ENCODE results near the gene ZCCHC7. TPM values are rescaled to one million over a fixed set of nuclear protein-coding genes. Genes with fewer than 3 reads are reported as not detected.

The ZCCHC7 gene
- total RNA-seq, 2 experiments from 2014 or later: 25.6 to 29.1 TPM

DNA sequence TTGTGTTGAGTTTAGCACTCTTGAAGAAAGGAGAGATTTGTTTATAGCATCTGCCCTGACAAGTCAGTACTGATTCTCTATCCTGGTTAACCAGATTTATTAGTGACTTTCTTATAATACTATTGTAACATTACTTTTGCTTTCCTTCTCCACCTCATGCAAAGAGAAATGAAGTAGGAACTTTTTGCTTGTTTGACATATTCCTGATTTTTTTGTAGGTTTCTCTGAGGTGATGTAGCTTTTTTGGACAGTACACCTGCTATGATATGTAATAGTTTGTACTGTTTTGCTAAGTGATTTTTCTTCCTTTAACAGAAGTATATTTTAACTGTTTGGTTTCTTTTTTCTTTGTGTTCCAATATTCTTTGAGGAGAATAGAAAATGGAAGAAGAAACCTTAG, 117.7 kb downstream of the ZCCHC7 start:
- ChIA-PET CTCF (no interaction called here), POLR2A (no interaction called here)

DNA sequence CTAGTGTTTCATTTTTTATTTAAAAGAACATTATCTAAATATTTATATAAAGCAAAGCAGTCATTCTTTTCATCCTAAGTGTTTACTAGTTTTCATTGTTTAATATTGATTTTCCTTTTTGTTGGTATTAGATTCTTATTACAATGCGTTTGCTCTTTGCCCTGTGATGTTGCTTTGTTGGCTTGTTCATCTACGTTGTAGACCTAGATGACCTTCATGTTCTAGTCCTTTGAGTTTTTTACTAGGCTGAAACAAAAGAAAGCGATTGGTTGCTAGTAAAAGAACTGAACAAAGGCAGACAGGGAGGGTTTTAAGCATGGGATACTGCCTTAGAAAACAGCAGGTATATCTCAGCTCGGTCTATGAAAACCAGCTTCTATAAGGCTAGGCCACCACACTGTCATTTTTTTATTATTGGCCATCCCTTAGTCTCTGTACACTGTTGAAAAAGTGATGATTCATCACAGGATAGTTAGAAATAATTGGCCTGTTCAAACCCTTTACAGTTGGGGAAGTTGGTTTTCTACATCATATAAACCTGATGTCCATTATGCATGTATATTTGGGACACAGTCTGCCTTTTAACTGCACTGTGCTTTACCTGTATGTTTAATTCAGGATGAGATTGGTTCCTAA, 119.0 kb downstream of the ZCCHC7 start:
- ChIA-PET CTCF (no interaction called here), POLR2A (no interaction called here)

DNA sequence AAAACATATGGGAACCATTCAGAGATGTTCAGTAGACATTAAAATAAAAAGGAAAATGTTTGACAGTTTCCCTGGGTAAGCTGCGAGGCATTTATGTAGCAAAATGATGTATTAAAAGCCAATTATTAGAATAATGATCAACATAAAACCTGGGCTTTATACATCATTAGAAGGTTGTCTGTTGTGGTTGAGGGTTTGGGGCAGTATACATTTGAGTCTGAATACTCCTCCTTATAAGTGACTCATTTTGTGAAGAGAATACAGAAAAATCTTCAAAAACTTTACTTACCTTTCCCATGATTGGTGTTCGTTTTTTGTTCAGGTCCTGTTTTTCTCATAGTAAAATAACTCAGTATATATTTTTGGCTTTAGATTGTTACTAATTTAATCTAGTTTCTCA, 119.5 kb downstream of the ZCCHC7 start:
- CTCF ChIA-PET: no interaction called here
- POLR2A ChIA-PET: no interaction called here

DNA sequence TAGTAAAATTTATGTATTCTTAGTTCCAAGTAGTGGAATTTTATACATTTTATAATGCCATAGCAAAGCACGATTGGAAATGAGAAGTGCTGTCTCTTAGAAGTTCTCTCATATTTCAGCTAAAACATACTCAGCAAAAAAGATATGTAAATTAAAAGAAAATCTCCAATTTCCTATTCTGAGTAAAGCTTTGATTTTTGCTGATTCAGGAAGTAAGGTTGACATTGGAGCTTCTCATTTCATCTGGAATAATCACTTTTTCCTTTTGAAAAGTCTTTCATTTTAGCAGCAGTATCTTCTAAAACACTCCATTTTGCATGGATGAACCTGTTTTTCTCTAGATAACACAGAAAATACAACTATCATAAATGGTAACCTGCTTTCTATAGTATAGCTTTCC, 121.0 kb downstream of the ZCCHC7 start:
- POLR2A ChIA-PET: no interaction called here
- CTCF ChIA-PET: no interaction called here

DNA sequence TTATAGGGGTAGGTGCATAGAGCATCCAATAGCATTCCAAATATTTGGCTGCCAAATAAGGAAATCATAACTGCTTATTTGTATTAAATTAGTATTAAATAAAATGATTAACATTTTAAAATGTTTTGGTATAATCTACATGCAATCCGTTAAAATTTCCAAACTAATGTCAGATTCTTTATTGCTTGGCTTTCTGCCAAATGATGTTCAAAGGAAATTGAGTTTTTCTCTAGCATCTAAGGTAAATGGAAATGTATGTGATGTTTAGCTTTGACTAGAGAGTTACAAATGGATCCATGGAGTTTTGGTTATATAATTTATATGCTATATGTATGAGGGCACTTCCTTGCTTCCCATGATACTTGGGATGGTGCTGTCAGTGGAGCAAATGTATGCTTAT, 121.7 kb downstream of the ZCCHC7 start:
- ChIA-PET CTCF (no interaction called here), POLR2A (no interaction called here)

DNA sequence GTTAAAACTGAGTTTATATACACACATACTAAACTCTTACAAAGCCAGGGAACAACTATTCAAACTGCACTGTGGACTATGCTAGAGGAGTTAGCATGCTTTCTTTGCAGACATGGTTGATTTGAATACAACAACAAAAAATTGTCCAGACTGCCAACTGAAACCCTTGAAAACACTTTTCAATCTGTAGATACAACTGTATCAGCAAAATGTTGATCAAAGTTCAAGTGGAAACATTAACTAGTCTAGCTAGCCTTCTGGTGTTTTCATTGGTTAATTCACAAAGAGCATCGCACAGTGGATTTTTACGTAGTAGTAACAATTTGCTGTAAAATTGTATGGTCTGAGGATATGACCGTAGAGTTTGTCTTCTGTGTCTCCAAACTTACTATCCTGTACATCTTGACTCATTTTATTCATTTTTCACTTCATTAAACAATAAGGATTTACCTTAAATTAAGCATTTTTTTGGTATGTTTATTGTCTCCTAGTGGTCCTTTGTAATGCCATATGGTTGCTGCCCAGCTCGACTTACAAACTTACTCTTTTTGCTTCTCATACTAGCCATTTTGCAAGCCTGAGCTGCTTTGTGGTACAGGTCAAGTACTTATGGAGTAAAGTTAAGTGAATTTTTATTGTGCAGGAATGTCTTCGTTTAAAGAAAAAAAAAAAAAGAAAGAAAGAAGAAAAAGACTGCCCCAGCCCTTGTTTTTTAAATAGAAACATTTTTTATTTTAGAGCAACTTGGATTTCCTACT, 123.4 kb downstream of the ZCCHC7 start:
- ChIA-PET POLR2A (no interaction called here), CTCF (interaction anchor here (0.7 kb wide), 1 partner anchor 36 kb away, joined by 3 read pairs; no protein-coding TSS in a partner anchor)

DNA sequence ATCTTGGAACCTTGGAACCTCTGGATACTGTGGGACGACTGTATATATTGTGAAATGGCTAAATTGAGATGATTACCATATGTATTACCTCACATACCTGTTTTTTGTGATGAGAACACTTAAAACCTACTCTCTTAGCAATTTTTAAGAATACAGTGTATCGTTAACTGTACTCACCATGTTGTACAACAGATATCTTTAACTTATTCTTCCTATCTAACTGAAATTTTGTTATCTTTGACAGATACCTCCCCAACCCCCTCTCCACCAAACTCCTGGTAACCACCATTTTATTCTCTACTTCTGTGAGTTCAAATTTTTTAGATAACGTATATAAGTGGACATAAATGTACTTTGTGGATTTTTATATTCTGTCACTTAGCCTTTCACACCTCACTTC, 126.5 kb downstream of the ZCCHC7 start:
- CTCF ChIA-PET: no interaction called here
- POLR2A ChIA-PET: no interaction called here

DNA sequence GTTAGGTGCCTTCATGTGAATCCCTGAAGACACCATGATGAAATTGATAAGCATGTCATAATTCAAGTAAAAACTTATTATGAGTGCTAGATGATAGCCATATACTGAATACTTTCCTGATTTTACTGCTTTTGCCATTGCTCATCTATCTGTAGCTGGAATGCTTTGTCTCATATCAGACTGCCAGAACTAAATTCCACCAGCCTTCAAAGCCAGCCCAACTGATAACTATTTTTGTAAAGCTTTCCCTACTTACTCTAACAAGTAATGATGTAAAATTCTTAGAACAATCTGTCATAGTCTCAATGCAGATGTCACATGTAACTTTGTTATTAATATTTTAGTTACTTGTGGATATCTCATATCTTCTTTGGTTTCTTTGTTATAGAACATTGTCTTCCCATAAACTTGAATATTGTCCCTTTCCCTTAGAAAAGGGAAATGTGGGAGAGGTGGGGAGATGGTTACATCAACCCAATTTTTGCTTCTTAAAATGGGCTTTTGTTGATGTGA, 128.3 kb downstream of the ZCCHC7 start:
- ChIA-PET CTCF (no interaction called here), POLR2A (no interaction called here)

DNA sequence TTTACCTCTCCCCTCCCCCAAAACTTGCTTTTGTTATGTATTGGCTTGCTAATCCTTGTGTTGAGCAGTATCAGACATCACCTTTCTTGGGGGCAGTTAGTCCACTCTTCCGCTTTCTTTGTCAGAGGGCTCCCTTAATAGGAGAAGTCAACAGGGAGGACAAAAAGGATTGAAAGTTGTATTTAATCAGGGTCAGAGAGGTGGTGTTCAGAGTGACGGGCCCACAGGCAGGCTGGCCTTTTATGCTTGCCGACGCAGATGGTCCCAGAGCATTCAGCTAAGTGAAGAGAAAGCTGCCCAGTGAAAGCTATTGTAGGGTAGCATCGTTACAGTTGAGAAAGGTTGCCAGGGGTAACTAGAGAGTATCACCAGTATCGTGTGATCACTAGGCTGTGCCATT, 131.1 kb downstream of the ZCCHC7 start:
- CTCF ChIA-PET: interaction anchor here (1.3 kb wide), 1 partner anchor 256 kb away, joined by 3 read pairs; no protein-coding TSS in a partner anchor
- POLR2A ChIA-PET: no interaction called here

DNA sequence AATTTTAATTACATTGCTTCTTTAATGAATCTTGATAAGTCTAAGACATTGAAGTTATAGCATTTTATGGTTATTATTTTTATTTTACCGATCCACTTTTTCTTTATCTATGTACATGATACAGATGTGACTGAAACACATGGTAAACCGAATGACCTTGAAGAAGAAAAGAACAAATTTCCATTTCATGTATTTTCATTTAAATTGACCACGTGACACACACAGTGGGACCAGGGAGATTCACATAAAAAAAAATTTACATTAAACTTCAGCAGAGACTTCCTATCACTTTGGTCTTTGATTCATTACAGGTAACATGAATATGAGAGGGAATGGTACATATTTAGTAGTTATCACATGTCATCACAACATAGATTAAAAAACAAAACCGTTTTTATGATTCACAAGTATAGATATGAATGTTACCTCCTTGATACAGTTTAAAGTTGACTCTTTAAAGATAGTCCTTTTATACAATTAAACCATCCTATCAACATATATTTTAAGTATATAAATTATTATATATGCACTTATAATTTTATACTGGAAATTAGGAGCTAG, 133.1 kb downstream of the ZCCHC7 start:
- POLR2A ChIA-PET: no interaction called here
- CTCF ChIA-PET: no interaction called here

DNA sequence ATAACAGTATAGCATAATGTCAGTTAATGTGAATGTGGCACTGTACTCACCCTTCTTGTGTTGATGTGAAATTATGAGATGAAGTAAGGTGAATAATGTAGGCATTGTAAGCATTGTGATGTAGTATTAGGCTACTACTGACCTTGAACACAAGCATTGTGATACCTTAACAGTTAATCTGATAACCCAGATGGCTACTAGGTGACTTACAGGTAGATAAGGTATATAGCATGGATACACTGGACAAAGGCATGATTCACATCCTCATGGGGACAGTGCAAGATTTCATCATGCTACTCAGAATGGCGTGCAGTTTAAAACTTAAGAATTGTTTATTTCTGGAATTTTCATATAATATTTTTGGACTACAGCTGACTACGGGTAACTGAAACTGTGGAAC, 134.8 kb downstream of the ZCCHC7 start:
- ChIA-PET POLR2A (no interaction called here), CTCF (no interaction called here)

DNA sequence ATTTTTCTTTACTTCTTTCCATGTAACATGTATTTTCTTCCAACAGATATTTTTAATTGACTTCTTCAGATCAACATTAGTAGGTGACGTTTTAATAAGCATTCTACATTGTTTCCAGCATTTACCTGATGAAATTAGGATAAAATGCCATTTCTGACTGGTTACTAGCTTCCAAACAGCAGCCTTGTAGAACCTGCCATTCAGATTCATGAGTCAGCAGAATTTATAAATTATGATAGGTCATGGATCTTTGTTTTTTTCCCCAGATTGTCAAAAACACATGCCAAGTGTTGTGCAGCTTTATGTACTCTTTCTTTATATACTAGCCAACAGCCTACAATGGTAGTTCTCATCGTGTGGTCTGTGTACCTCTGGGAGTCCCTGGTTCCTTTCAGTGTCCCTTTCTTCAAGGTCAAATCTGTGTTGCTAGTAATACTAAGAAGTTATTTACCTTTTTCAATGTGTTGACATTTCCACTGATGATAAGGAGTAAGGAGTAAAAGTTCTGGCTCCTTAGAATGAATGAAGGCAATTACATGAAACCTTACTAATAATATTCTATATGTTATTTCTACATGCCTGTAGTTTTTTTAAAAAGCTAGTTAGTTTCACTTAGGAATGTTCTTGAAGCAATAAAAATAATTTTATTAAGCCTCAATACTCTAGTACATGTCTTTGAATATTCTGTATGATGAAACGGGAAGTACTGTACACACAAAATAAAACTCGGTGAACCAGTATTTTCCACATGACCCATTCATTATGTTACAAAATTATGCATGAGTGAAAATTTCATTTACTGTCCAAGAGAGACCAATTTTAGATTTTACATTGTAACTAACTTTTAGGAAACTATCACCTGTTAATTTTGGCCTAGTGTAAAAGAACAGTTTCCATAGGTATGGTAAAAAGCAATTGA, 135.8 kb downstream of the ZCCHC7 start:
- CTCF ChIA-PET: no interaction called here
- POLR2A ChIA-PET: no interaction called here

DNA sequence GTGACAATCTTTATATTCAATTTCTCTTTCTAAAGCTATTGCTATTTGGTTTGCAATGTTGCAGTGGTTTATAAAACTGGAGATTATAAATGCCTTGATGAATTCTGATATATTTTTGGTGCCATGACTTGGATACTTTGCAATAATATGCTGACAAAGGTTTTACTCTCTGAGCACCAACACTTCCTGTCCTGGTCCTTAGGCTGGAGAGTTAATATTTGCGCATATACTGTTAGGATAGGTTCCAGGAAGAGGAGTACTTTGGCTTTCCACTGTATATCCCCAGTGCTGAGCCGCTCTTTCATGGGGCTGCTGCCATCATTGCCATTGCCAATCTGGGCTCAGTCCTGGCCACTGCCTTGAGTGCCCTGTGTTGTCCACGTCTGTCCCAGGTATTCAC, 139.6 kb downstream of the ZCCHC7 start:
- POLR2A ChIA-PET: no interaction called here
- CTCF ChIA-PET: no interaction called here

DNA sequence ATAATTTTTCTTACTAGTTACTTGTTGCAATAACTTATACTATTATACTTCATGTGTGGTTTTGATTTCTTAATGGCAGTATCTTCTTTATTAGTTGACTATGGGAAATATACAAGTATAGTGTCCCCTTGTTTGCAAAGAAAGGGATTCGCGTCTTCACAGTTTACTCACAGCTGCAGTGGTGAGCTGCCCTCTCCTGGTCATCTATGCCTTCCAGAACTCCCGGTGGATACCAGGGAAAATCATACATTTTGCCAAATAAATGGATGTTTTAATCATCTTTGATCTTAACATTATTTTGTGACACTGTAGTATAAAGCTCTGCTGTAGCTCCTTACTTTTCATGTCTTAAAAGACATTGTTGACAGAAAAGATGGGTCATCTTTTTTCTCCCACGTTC, 142.0 kb downstream of the ZCCHC7 start:
- CTCF ChIA-PET: no interaction called here
- POLR2A ChIA-PET: no interaction called here

DNA sequence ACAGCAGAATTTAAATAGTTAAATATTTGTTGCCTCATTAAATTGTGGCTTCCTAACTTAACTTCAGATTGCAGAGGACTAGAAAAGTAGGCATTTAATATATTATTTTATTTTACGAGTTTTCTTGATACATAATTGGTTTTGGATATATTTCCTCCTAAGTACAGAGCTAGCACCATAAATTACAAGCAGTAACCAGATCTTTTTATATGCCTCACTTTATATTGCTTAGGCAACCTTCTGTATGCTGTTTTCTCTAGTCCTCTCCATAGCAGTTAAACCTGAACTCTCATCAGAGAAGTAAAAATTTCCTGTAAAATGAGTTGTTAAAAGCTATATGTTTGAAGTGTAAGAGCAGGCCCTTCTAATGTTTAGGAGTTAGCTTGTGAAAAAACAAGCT, 144.2 kb downstream of the ZCCHC7 start:
- POLR2A ChIA-PET: no interaction called here
- CTCF ChIA-PET: no interaction called here

DNA sequence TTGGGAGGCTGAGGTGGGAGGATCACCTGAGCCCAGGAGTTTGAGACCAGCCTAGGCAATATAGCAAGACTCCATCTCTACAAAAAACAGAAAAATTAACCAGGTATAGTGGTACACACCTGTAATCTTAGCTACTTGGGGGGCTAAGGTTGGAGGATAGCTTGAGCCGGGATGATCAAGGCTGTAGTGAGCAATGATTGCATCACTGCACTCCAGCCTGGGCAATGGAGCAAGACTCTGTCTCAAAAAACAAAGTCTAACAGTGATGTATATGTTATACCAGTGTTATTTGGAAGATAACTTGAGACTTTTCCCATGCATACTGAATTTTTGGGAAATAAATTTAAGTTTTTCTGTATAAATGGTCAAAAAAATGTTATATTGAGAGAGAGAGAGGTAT, 146.3 kb downstream of the ZCCHC7 start:
- CTCF ChIA-PET: no interaction called here
- POLR2A ChIA-PET: no interaction called here

DNA sequence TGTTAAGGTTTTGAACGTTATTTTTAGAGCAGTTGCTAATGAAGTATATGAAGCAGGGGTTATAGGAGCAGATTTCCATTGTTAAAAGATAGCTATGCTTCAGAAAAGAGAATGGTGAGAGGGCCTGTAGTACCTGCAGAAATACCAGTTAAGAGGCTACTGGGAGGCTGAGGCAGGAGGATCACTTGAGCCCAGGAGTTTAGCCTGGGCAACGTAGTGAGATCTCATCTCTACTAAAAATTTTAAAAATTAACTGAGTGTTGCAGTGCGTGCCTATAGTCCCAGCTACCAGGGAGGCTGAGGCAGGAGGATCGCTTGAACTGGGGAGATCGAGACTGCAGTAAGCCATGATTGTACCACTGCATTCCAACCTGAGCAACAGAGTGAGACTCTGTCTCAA, 148.8 kb downstream of the ZCCHC7 start:
- POLR2A ChIA-PET: no interaction called here
- CTCF ChIA-PET: no interaction called here

DNA sequence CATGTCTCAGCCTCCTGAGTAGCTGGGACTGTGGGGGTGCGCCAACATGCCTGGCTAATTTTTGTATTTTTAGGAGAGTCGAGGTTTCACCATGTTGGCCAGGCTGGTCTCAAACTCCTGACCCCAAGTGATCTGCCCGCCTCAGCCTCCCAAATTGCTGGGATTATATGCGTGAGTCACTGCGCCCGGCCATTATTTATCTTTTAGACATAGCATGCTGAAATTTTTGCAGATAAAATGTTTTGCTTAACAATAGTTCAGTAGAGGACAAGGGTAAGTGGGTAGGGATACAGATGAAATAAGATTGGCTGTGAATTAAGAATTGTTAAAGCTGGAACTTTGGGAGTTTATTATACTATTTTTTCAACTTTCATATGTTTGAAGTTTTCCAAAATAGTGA, 151.3 kb downstream of the ZCCHC7 start:
- ChIA-PET POLR2A (no interaction called here), CTCF (no interaction called here)

DNA sequence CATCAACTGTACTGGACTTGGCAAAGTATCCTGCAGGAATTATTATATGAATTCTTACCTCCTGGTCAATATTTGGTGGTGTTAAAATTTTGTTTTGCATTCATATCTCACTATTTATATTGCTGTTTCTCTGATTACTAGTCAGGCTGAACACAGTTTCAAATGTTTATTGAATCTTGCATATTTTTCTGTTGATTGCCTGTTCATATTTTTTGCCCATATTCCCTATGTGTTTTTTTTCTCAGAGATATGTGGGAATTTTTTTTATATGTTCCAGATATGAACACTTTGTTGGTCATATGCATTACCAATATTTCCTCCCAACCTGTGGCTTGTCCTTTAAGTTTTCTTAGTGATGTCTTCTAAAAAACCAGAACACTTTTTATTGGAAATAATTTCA, 153.2 kb downstream of the ZCCHC7 start:
- ChIA-PET POLR2A (no interaction called here), CTCF (no interaction called here)

DNA sequence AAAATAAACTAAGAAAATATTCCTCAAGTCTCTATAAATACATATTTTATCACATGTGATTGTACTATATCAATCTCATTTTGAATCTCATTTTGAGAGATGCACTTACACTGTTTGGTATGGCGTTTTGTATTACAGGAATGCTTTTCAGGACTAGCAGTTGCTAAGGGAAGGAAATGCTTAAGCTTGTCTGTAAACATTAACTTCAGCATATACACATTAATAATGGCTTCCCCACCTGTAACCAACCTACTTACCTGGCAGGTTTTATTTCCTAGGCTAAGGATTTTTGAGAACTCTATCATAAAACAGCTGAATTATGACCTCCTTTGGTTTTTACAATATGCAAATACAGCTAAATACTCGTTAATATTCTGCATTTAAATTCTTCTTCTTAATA, 161.2 kb downstream of the ZCCHC7 start:
- POLR2A ChIA-PET: no interaction called here
- CTCF ChIA-PET: no interaction called here
